Effector CD4-positive, alpha-beta T cell (primary cell): ENCODE measurements around the gene NKIRAS1.
A peak's percentile ranks its signal among the peaks of the same experiment; 100 is the strongest.
"Not testable (repeated sequence)": the region's sequence is repeated elsewhere in the genome, so short reads cannot be mapped to it uniquely, and the experiment has no call there.

Experiments
- DNase-seq: peaks from one replicate; pipeline ENCODE4 v3.0.0-alpha.2; 2020

The NKIRAS1 gene

GRCh38 chr3:23895181-23895580 lies 21.6 kb downstream of the NKIRAS1 start:
- DNase-seq = no peak

- no peak for DNase-seq
Measured at GRCh38 chr3:23894254-23895061, 22.3 kb downstream of the NKIRAS1 start.

GRCh38 chr3:23889950-23890349 lies 26.8 kb downstream of the NKIRAS1 start:
- no peak for DNase-seq

GRCh38 chr3:23889386-23889785 lies 27.4 kb downstream of the NKIRAS1 start:
- no peak for DNase-seq

- peak; percentile 13 for DNase-seq
Measured at GRCh38 chr3:23888617-23889228, 28.1 kb downstream of the NKIRAS1 start.

- DNase-seq = no peak
Measured at GRCh38 chr3:23886311-23886710, 30.5 kb downstream of the NKIRAS1 start.

- DNase-seq = no peak
Measured at GRCh38 chr3:23885210-23885609, 31.6 kb downstream of the NKIRAS1 start.

- no peak for DNase-seq
Measured at GRCh38 chr3:23884481-23884880, 32.3 kb downstream of the NKIRAS1 start.

- no peak for DNase-seq
Measured at GRCh38 chr3:23882487-23882918, 34.3 kb downstream of the NKIRAS1 start.

- not testable (repeated sequence) for DNase-seq
Measured at GRCh38 chr3:23881993-23882392, 34.8 kb downstream of the NKIRAS1 start.

GRCh38 chr3:23880703-23881339 lies 36.0 kb downstream of the NKIRAS1 start:
- DNase-seq = no peak

GRCh38 chr3:23879485-23879884 lies 37.3 kb downstream of the NKIRAS1 start:
- DNase-seq = no peak

- no peak for DNase-seq
Measured at GRCh38 chr3:23877329-23877980, 39.3 kb downstream of the NKIRAS1 start.

GRCh38 chr3:23876923-23877322 lies 39.9 kb downstream of the NKIRAS1 start:
- no peak for DNase-seq

- DNase-seq = no peak
Measured at GRCh38 chr3:23875113-23875725, 41.6 kb downstream of the NKIRAS1 start.

GRCh38 chr3:23874359-23875112 lies 42.3 kb downstream of the NKIRAS1 start:
- no peak for DNase-seq

GRCh38 chr3:23873941-23874340 lies 42.8 kb downstream of the NKIRAS1 start:
- no peak for DNase-seq

GRCh38 chr3:23872330-23872729 lies 44.5 kb downstream of the NKIRAS1 start:
- DNase-seq = no peak

- not testable (repeated sequence) for DNase-seq
Measured at GRCh38 chr3:23871361-23871760, 45.4 kb downstream of the NKIRAS1 start.

- DNase-seq = not testable (repeated sequence)
Measured at GRCh38 chr3:23870663-23871043, 46.1 kb downstream of the NKIRAS1 start.

- no peak for DNase-seq
Measured at GRCh38 chr3:23869977-23870662, 46.7 kb downstream of the NKIRAS1 start.
